Mesenteric fat pad (tissue), 1 donor: Measurements from ENCODE around the gene ZNF470. TPM values are rescaled to one million over a fixed set of nuclear protein-coding genes. Genes with fewer than 3 reads are reported as not detected.
A peak's percentile ranks its signal among the peaks of the same experiment; 100 is the strongest.

Experiments
- DNase-seq: peaks from one replicate; pipeline ENCODE4 v3.0.0-alpha.2; 2020; ENCODE audit warnings: low spot score
- total RNA-seq: library from RNA; stranded (reverse); fragmentation: NEBNext Ultra II Directional; extraction: Animal tissue kit (Norgen Biotek cat#: 25700); gene quantifications from one replicate; pipeline ENCODE4 v1.2.1, GENCODE V29; 2021
- donor health status: DM: yes; HTN: yes; CAD: no.

ZNF470 gene
- total RNA-seq, 1 donor from 2014 or later, result 2.4 TPM

GRCh38 chr19:56608274-56608964 lies 41.2 kb downstream of the ZNF470 start:
- no peak for DNase-seq

- DNase-seq, result no peak
Observed at GRCh38 chr19:56611288-56611687, 44.0 kb downstream of the ZNF470 start.

GRCh38 chr19:56612737-56613136 lies 45.5 kb downstream of the ZNF470 start:
- DNase-seq, result no peak

- DNase-seq, result no peak
Observed at GRCh38 chr19:56613639-56614038, 46.4 kb downstream of the ZNF470 start.

DNA sequence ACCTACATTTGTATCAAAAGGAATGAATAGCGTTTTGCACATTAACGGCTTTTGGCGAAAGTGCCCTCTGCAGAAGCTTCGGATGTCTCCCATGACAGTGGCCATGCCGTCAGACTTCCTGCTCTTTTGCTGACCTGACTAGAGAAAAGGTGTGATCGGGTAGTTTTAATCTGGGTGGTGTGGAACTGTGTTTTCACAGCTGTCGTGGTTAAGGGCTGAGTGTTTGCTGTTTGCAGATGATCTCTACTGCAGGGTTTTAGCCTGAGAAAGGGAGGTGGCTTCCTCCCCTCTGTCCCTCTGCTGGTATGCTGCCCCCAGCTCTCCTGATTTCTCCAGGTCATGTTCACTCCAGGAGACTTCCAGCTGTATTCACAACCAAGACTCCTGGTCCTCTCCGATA lies 50.3 kb downstream of the ZNF470 start:
- DNase-seq, result no peak

DNA sequence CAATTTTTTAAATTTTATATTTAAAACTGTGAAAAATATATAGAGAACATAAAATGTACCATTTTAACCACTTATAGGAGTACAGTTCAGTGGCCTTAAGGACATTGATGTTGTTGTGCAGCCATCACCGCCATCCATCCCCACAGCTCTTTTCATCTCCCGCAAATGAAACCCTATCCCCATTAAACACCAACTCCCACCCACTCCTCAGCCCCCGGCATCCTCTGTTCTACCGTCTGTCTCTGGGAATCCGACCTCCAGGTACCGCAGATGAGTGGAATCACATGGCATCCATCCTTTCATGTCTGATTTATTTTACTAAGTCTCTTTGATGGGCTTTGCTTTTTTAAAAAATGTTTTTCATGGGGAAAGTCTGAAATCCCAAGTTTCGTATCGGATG lies 51.9 kb downstream of the ZNF470 start:
- DNase-seq, result no peak

GRCh38 chr19:56622374-56622773 lies 55.1 kb downstream of the ZNF470 start:
- no peak for DNase-seq

DNA sequence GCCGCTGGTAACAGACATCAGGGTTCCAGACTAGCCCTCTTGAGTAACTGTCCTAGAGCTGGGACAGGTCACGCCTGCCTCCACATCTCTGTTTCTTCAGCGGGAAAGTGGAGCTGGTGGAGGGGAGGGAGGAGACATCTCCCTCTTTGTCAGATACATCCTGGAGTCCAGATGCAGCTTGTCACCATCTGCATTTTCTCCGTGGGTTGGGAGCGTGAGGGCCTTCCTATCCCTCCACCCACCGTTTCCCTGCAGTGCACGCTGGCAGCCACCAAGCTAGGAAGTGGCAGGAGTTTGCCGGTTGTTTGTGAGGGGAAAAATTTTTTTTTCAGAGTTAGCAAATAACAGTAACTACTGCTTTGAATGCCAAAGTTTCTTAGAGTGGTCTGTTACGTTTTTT lies 55.7 kb downstream of the ZNF470 start:
- no peak for DNase-seq

DNA sequence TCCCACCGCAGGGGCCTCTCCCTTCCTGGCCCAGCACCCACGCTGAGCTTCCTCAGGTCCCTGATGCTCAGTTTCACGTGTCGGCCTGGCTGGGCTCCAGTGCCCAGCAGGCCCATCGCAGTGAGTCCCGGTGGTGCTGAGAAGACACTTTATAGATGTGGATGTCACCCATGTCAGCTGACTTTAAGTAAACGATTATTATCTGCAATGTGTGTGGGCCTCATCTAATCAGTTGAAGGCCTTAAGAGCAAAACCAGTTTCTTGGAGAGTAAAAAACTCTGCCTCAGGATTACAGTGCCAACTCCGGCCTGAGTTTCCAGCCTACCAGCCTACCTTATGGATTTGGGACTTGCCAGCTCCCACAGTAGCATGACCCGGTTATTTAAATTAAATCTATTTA lies 58.4 kb downstream of the ZNF470 start:
- DNase-seq, result no peak

GRCh38 chr19:56633021-56633420 lies 65.8 kb downstream of the ZNF470 start:
- DNase-seq, result no peak

DNA sequence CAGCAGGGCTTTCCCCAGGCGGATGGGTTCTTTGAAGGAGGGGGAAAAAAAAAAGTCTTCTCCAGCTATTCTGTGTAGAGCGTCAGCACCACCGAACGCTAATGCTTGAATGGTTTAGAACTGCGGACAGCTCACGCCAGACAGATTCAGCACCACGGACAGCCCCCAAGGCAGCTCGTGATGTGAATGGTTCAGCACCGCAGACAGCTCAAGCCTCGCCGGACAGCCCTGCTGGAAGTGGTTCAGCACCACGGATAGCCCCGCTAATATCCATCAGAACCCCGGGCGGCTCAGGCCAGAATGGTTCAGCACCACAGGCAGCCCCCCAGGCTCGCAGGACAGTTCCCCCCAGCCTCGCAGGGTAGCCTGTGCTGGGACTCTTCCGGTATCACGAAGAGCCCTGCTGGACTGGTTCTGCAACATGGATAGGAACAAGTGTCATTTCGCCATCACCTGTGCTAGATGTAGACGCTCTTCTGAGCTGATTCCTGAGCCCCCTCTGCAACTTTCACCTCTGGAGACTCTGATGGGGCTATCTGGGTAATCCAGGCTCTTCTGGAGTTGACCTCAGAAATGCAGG lies 70.8 kb downstream of the ZNF470 start:
- peak; percentile 84 for DNase-seq

Other genes starting within 250 kb of the ZNF470 start
- gene ZNF582, start 173.9 kb upstream of the ZNF470 start, total RNA-seq, result 3.1 TPM
- 4.6 TPM for gene ZNF583, start 163.1 kb upstream of the ZNF470 start, total RNA-seq
- 3.4 TPM for gene ZNF667, start 90.1 kb upstream of the ZNF470 start, total RNA-seq
- 6.2 TPM for gene ZNF471, start 59.6 kb upstream of the ZNF470 start, total RNA-seq
- gene ZFP28, start 28.5 kb upstream of the ZNF470 start, total RNA-seq, result 5.6 TPM
- gene ZNF71, start 27.8 kb downstream of the ZNF470 start, total RNA-seq, result 7.0 TPM
- 0.51 TPM for gene SMIM17, start 75.7 kb downstream of the ZNF470 start, total RNA-seq
- gene ZNF835, start 104.3 kb downstream of the ZNF470 start, total RNA-seq, result 2.2 TPM